Measurements from ENCODE around the gene EDARADD.
"Not testable (repeated sequence)": the region's sequence is repeated elsewhere in the genome, so short reads cannot be mapped to it uniquely, and the experiment has no call there.

Gene EDARADD

GRCh38 chr1:236491469-236492136 is 97.5 kb downstream of the EDARADD start:
- no peak for DNase-seq

- no peak for DNase-seq
Observed at GRCh38 chr1:236492378-236492777, 98.3 kb downstream of the EDARADD start.

- no peak for DNase-seq
Observed at GRCh38 chr1:236494082-236494481, 100.0 kb downstream of the EDARADD start.

GRCh38 chr1:236494586-236495466 is 100.7 kb downstream of the EDARADD start:
- no peak for DNase-seq

GRCh38 chr1:236495467-236496112 is 101.5 kb downstream of the EDARADD start:
- DNase-seq = no peak

GRCh38 chr1:236497908-236498307 is 103.8 kb downstream of the EDARADD start:
- DNase-seq = no peak

GRCh38 chr1:236501093-236501492 is 107.0 kb downstream of the EDARADD start:
- DNase-seq = no peak

- no peak for DNase-seq
Observed at GRCh38 chr1:236502579-236502971, 108.5 kb downstream of the EDARADD start.

GRCh38 chr1:236502972-236503639 is 109.0 kb downstream of the EDARADD start:
- DNase-seq = no peak

- not testable (repeated sequence) for DNase-seq
Observed at GRCh38 chr1:236504338-236504737, 110.3 kb downstream of the EDARADD start.

GRCh38 chr1:236507022-236507700 is 113.1 kb downstream of the EDARADD start:
- DNase-seq = peak; percentile 6

GRCh38 chr1:236508593-236509027 is 114.5 kb downstream of the EDARADD start:
- no peak for DNase-seq

GRCh38 chr1:236509203-236509602 is 115.1 kb downstream of the EDARADD start:
- DNase-seq = no peak

- no peak for DNase-seq
Observed at GRCh38 chr1:236509647-236510401, 115.7 kb downstream of the EDARADD start.

- no peak for DNase-seq
Observed at GRCh38 chr1:236511735-236512418, 117.8 kb downstream of the EDARADD start.

- DNase-seq = no peak
Observed at GRCh38 chr1:236514703-236515442, 120.8 kb downstream of the EDARADD start.

- DNase-seq = no peak
Observed at GRCh38 chr1:236515443-236515958, 121.4 kb downstream of the EDARADD start.

- DNase-seq = no peak
Observed at GRCh38 chr1:236516929-236517704, 123.0 kb downstream of the EDARADD start.

GRCh38 chr1:236518322-236518721 is 124.2 kb downstream of the EDARADD start:
- no peak for DNase-seq

Data from DMS 273 treated with DMSO at 0.1 percent for 48 hours (cell line).